Measurements from ENCODE around the gene SPOUT1.
"Not testable (repeated sequence)": the region's sequence is repeated elsewhere in the genome, so short reads cannot be mapped to it uniquely, and the experiment has no call there.

Gene SPOUT1

GRCh38 chr9:128809036-128809599 lies 20.5 kb downstream of the SPOUT1 start:
- FAIRE-seq, result no peak

GRCh38 chr9:128808543-128808942 lies 21.1 kb downstream of the SPOUT1 start:
- no peak for FAIRE-seq

- no peak for FAIRE-seq
These were observed 21.8 kb downstream of the SPOUT1 start for GRCh38 chr9:128807827-128808226.

- FAIRE-seq, result no peak
These were observed 23.9 kb downstream of the SPOUT1 start for GRCh38 chr9:128805661-128806060.

- FAIRE-seq, result no peak
These were observed 27.1 kb downstream of the SPOUT1 start for GRCh38 chr9:128802482-128802881.

GRCh38 chr9:128800061-128800460 lies 29.5 kb downstream of the SPOUT1 start:
- FAIRE-seq, result no peak

- FAIRE-seq, result no peak
These were observed 30.7 kb downstream of the SPOUT1 start for GRCh38 chr9:128798896-128799295.

- not testable (repeated sequence) for FAIRE-seq
These were observed 34.6 kb downstream of the SPOUT1 start for GRCh38 chr9:128794961-128795360.

GRCh38 chr9:128792978-128793686 lies 36.5 kb downstream of the SPOUT1 start:
- no peak for FAIRE-seq

GRCh38 chr9:128792134-128792533 lies 37.5 kb downstream of the SPOUT1 start:
- no peak for FAIRE-seq

GRCh38 chr9:128790536-128790935 lies 39.1 kb downstream of the SPOUT1 start:
- FAIRE-seq, result no peak

GRCh38 chr9:128788445-128788844 lies 41.1 kb downstream of the SPOUT1 start:
- no peak for FAIRE-seq

- no peak for FAIRE-seq
These were observed 41.9 kb downstream of the SPOUT1 start for GRCh38 chr9:128787659-128788058.

- FAIRE-seq, result no peak
These were observed 42.7 kb downstream of the SPOUT1 start, which contains the start of gene TBC1D13 for GRCh38 chr9:128786681-128787601. Gene TBC1D13 (plus strand): TSS chr9:128787253. CDS start chr9:128787354, 101 bp downstream.

GRCh38 chr9:128785427-128785826 lies 44.2 kb downstream of the SPOUT1 start:
- FAIRE-seq, result no peak

- no peak for FAIRE-seq
These were observed 46.9 kb downstream of the SPOUT1 start for GRCh38 chr9:128782669-128783068.

- FAIRE-seq, result no peak
These were observed 48.2 kb downstream of the SPOUT1 start for GRCh38 chr9:128781187-128782070.

GRCh38 chr9:128780093-128780492 lies 49.5 kb downstream of the SPOUT1 start:
- FAIRE-seq, result not testable (repeated sequence)

GRCh38 chr9:128774804-128775203 lies 54.8 kb downstream of the SPOUT1 start:
- FAIRE-seq, result no peak

- no peak for FAIRE-seq
These were observed 56.5 kb downstream of the SPOUT1 start for GRCh38 chr9:128773049-128773448.

GRCh38 chr9:128771745-128772519 lies 57.7 kb downstream of the SPOUT1 start, which contains the start of gene ZER1:
Gene ZER1 (minus strand): TSS chr9:128771927. CDS start chr9:128755565, 16,362 bp downstream.
- FAIRE-seq, result no peak
